ENCODE measurements around the gene SOST. TPM values are rescaled to one million over a fixed set of nuclear protein-coding genes. Genes with fewer than 3 reads are reported as not detected.

The SOST gene
- total and polyA plus RNA-seq, 2 donors = 0.14 to 0.30 TPM

DNA sequence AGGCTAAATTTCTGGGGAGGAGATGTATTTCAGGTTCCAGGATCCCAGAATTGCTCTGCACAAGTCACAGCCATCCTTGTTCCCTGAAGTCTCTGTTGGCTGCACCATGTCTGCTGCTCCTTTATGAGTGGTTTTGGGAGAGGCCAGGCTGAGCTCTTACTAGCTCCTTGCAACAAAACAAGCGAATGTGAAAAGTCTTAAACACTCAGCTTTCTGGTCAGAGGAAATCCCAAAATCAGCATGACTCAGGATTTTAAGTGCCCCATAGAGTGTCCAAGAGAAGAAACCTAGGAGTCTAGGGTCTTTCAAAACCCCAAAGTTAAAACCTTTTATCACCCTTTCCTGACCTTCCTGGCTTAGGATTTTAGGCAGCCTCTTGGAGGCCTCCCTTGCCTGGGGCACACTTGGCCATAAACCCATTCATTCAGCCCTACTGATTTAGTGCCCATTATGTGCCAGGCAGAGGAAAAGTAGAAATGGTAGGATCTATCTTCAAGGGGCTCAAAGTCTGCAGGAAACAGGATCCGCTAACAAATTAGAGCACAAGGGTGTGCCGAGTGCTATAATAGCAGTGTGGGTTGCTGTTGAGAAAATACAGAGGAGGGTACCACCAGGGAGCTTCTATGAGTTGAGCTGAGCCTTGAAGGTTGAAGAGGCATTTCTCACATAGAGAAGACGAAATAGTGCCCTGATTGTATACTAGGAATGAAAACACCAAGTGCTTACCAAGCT, 36.9 kb downstream of the SOST start:
- Histone ChIP-seq H3K4me3 (ENCODE audit: low read length in 2 of 2) (no peak overlapping the region), H3K4me1 (ENCODE audit: control insufficient read depth in 2 of 2, insufficient read depth in 2 of 2, low read length in 2 of 2) (peaks cover 3 to 4% of the 10 kb centered on the region in 2 donors), H3K36me3 (ENCODE audit: control insufficient read depth in 2 of 2, insufficient read depth in 2 of 2, low read length in 1 of 2) (no peaks in the 10 kb centered on the region), H3K9me3 (ENCODE audit: control insufficient read depth in 2 of 2, insufficient read depth in 1 of 2, low read length in 1 of 2) (no peaks in the 10 kb centered on the region), H3K27ac (ENCODE audit: low read depth in 1 of 2, low read length in 1 of 2) (no peak overlapping the region), H3K27me3 (ENCODE audit: control insufficient read depth in 2 of 2, insufficient read depth in 1 of 2, low read length in 1 of 2) (peaks cover 0 to 33% of the 10 kb centered on the region in 2 donors)
- 97% methylated on average over 4 of the region's 4 CpGs for WGBS
- no peak for DNase-seq (ENCODE audit: low read depth in 6 of 9, low spot score in 9 of 9)

DNA sequence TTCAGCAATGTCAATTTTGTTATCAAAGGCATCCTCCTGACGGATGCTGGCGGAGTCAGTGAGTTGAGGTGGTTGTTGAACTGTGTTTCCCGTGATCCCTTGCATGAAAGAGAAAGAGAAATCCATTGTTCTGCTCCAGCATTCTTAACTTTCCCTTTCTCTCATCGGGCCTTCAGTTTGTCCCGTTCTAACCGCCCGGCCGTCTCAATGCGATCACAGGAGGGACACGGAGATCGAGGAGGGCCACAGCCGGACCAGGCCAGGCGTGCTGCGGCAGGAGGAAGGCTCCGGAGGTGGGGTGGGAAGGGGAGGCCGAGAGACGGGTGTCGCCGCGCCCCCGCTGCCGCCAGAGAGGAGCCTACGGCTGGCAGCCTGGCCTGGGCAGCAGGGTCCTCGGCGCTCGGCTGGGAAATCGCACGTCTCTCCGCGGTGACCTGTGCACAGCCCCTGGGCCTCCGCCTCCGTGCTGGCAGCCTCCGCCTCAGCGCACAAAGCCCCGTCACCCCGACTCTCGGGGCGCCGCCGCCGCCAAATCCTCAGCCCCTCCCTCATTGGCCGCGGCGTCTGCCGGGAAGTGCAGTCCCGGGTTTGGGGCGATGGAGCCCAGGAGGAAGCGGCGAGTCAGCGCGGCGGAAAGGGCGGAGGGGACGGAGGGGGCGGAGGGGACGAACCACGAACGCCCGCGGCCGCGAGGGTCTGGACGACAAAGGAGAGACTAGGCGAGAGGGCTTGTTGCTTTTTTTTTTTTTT, 38.1 kb downstream of the SOST start:
- H3K27me3 ChIP-seq (ENCODE audit: control insufficient read depth in 2 of 2, insufficient read depth in 1 of 2, low read length in 1 of 2) = peaks cover 0 to 42% of the 10 kb centered on the region in 2 donors
- peak; percentile 33 to 86 (median 58) for DNase-seq (ENCODE audit: low read depth in 6 of 9, low spot score in 9 of 9)
- no peaks in the 10 kb centered on the region for H3K9me3 ChIP-seq (ENCODE audit: control insufficient read depth in 2 of 2, insufficient read depth in 1 of 2, low read length in 1 of 2)
- peaks cover 3 to 4% of the 10 kb centered on the region in 2 donors for H3K4me1 ChIP-seq (ENCODE audit: control insufficient read depth in 2 of 2, insufficient read depth in 2 of 2, low read length in 2 of 2)
- H3K36me3 ChIP-seq (ENCODE audit: control insufficient read depth in 2 of 2, insufficient read depth in 2 of 2, low read length in 1 of 2) = no peaks in the 10 kb centered on the region
- H3K27ac ChIP-seq (ENCODE audit: low read depth in 1 of 2, low read length in 1 of 2) = peak overlapping the region; percentile 86 to 95
- peak overlapping the region; percentile 79 to 90 for H3K4me3 ChIP-seq (ENCODE audit: low read length in 2 of 2)
- WGBS = 1% methylated on average over 64 of the region's 64 CpGs

DNA sequence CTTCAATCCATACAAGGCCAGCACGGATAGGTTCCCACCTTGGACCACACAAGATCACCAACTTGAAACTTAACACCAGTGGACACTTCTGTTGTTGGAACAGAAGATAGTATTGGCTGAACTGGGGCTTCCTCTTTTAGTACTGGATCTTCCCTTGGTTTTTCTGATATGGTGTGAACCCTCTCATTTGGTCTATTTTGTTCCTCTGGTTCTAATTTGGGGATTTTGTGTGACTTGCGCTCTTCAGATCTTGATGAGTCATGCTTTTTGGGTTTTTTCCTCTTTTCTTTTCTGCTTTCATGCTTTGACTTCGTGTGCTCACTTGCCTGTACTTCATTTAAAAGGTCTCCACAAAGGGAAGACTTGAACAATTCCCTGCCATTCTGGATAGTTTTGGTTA, 39.0 kb downstream of the SOST start:
- WGBS = 44% methylated on average over 3 of the region's 3 CpGs
- H3K4me3 ChIP-seq (ENCODE audit: low read length in 2 of 2) = no peak overlapping the region
- H3K9me3 ChIP-seq (ENCODE audit: control insufficient read depth in 2 of 2, insufficient read depth in 1 of 2, low read length in 1 of 2) = no peaks in the 10 kb centered on the region
- H3K4me1 ChIP-seq (ENCODE audit: control insufficient read depth in 2 of 2, insufficient read depth in 2 of 2, low read length in 2 of 2) = peaks cover 3 to 4% of the 10 kb centered on the region in 2 donors
- H3K36me3 ChIP-seq (ENCODE audit: control insufficient read depth in 2 of 2, insufficient read depth in 2 of 2, low read length in 1 of 2) = no peaks in the 10 kb centered on the region
- peaks cover 4 to 50% of the 10 kb centered on the region in 2 donors for H3K27me3 ChIP-seq (ENCODE audit: control insufficient read depth in 2 of 2, insufficient read depth in 1 of 2, low read length in 1 of 2)
- peak in 1 of 9 donors; percentile 4 for DNase-seq (ENCODE audit: low read depth in 6 of 9, low spot score in 9 of 9)
- H3K27ac ChIP-seq (ENCODE audit: low read depth in 1 of 2, low read length in 1 of 2) = no peak overlapping the region

DNA sequence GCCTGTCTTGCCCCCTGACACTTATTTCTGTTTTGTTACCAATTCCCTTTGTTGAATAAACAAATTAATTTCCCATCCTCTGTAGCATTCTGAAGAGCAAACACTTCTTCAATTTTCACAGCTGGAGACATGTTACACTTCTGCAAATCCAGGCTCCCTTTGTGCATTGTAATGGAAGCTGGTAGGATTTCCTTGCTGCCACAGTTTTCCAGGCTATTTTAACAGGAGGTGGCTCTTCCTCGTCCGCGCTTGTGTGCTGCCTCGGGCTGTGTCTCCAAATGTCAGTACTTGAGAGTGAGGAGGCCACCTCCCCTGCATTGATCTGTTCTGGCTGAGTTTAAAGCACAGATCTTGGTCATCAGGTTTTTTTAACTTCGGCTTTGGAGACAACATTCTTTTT, 40.0 kb downstream of the SOST start:
- Histone ChIP-seq H3K4me3 (ENCODE audit: low read length in 2 of 2) (no peak overlapping the region), H3K9me3 (ENCODE audit: control insufficient read depth in 2 of 2, insufficient read depth in 1 of 2, low read length in 1 of 2) (no peaks in the 10 kb centered on the region), H3K4me1 (ENCODE audit: control insufficient read depth in 2 of 2, insufficient read depth in 2 of 2, low read length in 2 of 2) (peaks cover 3 to 4% of the 10 kb centered on the region in 2 donors), H3K27me3 (ENCODE audit: control insufficient read depth in 2 of 2, insufficient read depth in 1 of 2, low read length in 1 of 2) (peaks cover 14 to 60% of the 10 kb centered on the region in 2 donors), H3K36me3 (ENCODE audit: control insufficient read depth in 2 of 2, insufficient read depth in 2 of 2, low read length in 1 of 2) (no peaks in the 10 kb centered on the region), H3K27ac (ENCODE audit: low read depth in 1 of 2, low read length in 1 of 2) (no peak overlapping the region)
- no peak for DNase-seq (ENCODE audit: low read depth in 6 of 9, low spot score in 9 of 9)
- 92% methylated on average over 5 of the region's 5 CpGs for WGBS

DNA sequence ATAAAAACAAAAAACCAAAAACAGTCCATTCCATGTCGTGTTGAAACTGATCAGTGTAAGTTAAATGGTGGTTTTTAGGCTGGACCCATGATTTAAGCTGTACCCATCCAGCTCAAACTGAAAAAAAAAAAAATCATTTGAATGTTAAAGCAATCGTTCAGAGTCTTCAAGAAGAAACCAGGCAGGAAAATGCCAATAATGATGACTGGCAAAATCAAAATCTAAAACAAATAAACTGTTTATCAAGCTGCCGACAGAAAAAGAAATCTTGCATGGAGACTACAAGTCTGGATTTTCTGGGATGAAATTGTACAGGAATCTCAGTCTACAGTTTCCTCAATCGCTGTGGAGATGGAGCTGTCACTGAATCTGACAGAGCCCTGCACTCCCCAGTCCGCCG, 40.7 kb downstream of the SOST start:
- DNase-seq (ENCODE audit: low read depth in 6 of 9, low spot score in 9 of 9) = no peak
- H3K4me1 ChIP-seq (ENCODE audit: control insufficient read depth in 2 of 2, insufficient read depth in 2 of 2, low read length in 2 of 2) = peaks cover 3 to 4% of the 10 kb centered on the region in 2 donors
- peaks cover 21 to 66% of the 10 kb centered on the region in 2 donors for H3K27me3 ChIP-seq (ENCODE audit: control insufficient read depth in 2 of 2, insufficient read depth in 1 of 2, low read length in 1 of 2)
- no peak overlapping the region for H3K4me3 ChIP-seq (ENCODE audit: low read length in 2 of 2)
- H3K9me3 ChIP-seq (ENCODE audit: control insufficient read depth in 2 of 2, insufficient read depth in 1 of 2, low read length in 1 of 2) = no peaks in the 10 kb centered on the region
- no peak overlapping the region for H3K27ac ChIP-seq (ENCODE audit: low read depth in 1 of 2, low read length in 1 of 2)
- no peaks in the 10 kb centered on the region for H3K36me3 ChIP-seq (ENCODE audit: control insufficient read depth in 2 of 2, insufficient read depth in 2 of 2, low read length in 1 of 2)
- WGBS = 89% methylated on average over 6 of the region's 6 CpGs

DNA sequence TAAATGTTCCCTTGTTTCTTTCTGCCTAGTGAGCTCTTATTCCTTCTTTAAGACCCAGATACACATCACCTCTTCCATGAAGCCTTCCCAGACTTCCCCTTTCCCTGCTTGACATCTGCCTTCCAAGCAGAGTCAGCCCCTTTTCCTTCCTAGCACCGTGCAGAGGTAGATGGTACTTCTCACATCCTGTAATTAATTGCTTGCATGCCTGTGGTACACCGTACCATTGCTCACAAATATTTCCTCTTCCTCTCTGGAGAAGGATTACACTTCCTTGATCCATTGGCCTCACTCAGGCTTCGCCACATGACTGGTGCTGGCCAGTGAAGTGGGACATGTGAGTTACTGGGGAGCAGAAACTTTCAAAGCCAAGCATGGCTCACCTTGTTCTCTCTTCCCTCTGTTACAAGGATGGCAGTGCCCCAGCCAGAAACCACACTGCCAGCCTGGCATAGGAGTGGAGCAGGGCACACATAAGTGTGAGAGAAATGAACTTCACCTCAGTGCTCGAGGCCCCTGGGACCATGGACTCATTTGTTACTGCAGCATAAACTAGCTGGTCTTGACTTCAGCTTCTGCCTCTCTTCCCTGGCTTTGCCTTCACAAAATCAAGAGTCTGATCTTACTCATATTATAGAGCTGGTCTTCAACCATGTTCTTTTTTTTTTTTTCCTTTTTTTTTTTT, 44.0 kb downstream of the SOST start:
- WGBS = 51% methylated on average over 4 of the region's 4 CpGs
- Histone ChIP-seq H3K4me3 (ENCODE audit: low read length in 2 of 2) (no peak overlapping the region), H3K36me3 (ENCODE audit: control insufficient read depth in 2 of 2, insufficient read depth in 2 of 2, low read length in 1 of 2) (no peaks in the 10 kb centered on the region), H3K4me1 (ENCODE audit: control insufficient read depth in 2 of 2, insufficient read depth in 2 of 2, low read length in 2 of 2) (no peaks in the 10 kb centered on the region), H3K9me3 (ENCODE audit: control insufficient read depth in 2 of 2, insufficient read depth in 1 of 2, low read length in 1 of 2) (no peaks in the 10 kb centered on the region), H3K27me3 (ENCODE audit: control insufficient read depth in 2 of 2, insufficient read depth in 1 of 2, low read length in 1 of 2) (peaks cover 35 to 73% of the 10 kb centered on the region in 2 donors), H3K27ac (ENCODE audit: low read depth in 1 of 2, low read length in 1 of 2) (no peak overlapping the region)
- no peak for DNase-seq (ENCODE audit: low read depth in 6 of 9, low spot score in 9 of 9)

DNA sequence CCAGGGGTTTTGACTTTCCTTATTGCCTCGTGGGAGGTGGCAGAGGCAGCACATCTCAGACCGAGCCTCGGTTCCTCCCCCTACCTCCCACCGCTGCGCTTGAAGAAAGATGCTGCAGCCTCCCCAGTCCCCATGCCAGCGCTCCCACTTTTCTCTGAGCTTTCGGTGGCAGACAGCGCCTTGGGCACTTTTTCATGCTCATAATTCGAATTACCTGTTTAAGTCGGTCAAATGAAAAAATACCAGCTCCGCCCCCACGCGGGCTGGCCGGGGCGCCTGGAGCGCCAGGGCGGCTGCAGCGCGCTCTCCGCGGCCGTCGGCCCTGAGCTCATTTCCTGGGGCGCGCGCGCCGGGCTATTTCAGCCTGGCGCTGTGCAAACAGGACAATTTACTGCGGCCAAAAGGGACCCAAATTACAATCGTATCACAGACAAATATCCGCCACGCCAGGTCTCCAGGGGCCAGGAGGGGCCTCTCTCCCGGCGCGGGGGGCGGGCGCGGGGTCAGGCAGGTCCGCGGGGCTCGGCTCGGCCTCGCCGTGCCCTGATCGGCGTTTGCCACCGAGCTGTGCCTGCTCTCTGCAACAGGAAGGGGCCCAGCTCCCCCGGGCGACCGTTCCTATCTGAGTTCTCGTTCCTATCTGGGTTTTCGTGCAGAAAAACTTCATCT, 45.0 kb downstream of the SOST start:
- H3K27me3 ChIP-seq (ENCODE audit: control insufficient read depth in 2 of 2, insufficient read depth in 1 of 2, low read length in 1 of 2) = peaks cover 35 to 66% of the 10 kb centered on the region in 2 donors
- peak overlapping the region in 1 of 2 donors; percentile 27 for H3K4me3 ChIP-seq (ENCODE audit: low read length in 2 of 2)
- H3K4me1 ChIP-seq (ENCODE audit: control insufficient read depth in 2 of 2, insufficient read depth in 2 of 2, low read length in 2 of 2) = no peaks in the 10 kb centered on the region
- no peak overlapping the region for H3K27ac ChIP-seq (ENCODE audit: low read depth in 1 of 2, low read length in 1 of 2)
- no peak for DNase-seq (ENCODE audit: low read depth in 6 of 9, low spot score in 9 of 9)
- H3K36me3 ChIP-seq (ENCODE audit: control insufficient read depth in 2 of 2, insufficient read depth in 2 of 2, low read length in 1 of 2) = no peaks in the 10 kb centered on the region
- H3K9me3 ChIP-seq (ENCODE audit: control insufficient read depth in 2 of 2, insufficient read depth in 1 of 2, low read length in 1 of 2) = no peaks in the 10 kb centered on the region
- WGBS = under 1% methylated on average over 53 of the region's 53 CpGs

DNA sequence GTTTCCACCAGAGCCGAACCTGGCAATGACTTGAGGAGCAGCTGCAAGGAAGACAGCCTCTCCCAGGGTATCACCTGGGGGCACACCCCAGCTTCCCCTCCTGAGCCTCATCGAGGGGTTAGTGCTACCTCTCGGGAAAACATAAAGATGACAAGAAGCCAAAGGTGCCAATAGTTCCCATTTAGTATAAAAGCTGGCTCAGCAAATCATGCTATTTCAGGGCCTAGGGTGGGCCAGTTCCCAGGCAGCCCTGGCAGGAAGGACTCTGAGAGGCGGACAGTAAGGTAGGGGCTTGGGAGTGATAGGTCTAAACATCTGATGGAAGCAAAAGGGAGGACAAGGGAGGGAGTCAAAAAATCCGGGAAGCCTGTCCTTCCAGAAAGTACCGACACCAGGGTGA, 46.2 kb downstream of the SOST start:
- 85% methylated on average over 6 of the region's 6 CpGs for WGBS
- no peak overlapping the region for H3K4me3 ChIP-seq (ENCODE audit: low read length in 2 of 2)
- H3K4me1 ChIP-seq (ENCODE audit: control insufficient read depth in 2 of 2, insufficient read depth in 2 of 2, low read length in 2 of 2) = no peaks in the 10 kb centered on the region
- H3K27me3 ChIP-seq (ENCODE audit: control insufficient read depth in 2 of 2, insufficient read depth in 1 of 2, low read length in 1 of 2) = peaks cover 35 to 63% of the 10 kb centered on the region in 2 donors
- no peak for DNase-seq (ENCODE audit: low read depth in 6 of 9, low spot score in 9 of 9)
- H3K27ac ChIP-seq (ENCODE audit: low read depth in 1 of 2, low read length in 1 of 2) = no peak overlapping the region
- H3K36me3 ChIP-seq (ENCODE audit: control insufficient read depth in 2 of 2, insufficient read depth in 2 of 2, low read length in 1 of 2) = no peaks in the 10 kb centered on the region
- no peaks in the 10 kb centered on the region for H3K9me3 ChIP-seq (ENCODE audit: control insufficient read depth in 2 of 2, insufficient read depth in 1 of 2, low read length in 1 of 2)

Data from thymus (tissue), 11 donors.